ENCODE results near the gene SKAP1.

GRCh38 chr17:48439875-48440505, 10.0 kb upstream of the SKAP1 start:
- no peak for TF ChIP-seq TAF1 (IDR thresholded peaks at IDR 0.05; ENCODE audit: borderline replicate concordance, low read depth, low read length)
- no peak for TF ChIP-seq POLR2AphosphoS5 (IDR thresholded peaks at IDR 0.05; ENCODE audit: low read depth, low read length)

All from GM12892 (cell line).